D721Med (cell line): Measurements from ENCODE around the gene DPP10.

Experiments used
- DNase-seq: peaks from one replicate; pipeline ENCODE4 v3.0.0; 2011; ENCODE audit warnings: low spot score; ENCODE audit not compliant: insufficient read length
- FAIRE-seq: peaks from 2 replicates; lab custom pipeline; 2011; peaks lifted over from hg19 to GRCh38; lab: Jason Lieb, UNC
- TF ChIP-seq, protein P1 (sequence below): IDR thresholded peaks from 2 replicates; pipeline ENCODE4 v1.5.1; 2012; ENCODE audit warnings: mild to moderate bottlenecking, control low read depth; ENCODE audit not compliant: insufficient read depth; ENCODE audit errors: missing control alignments

DPP10 gene

DNA sequence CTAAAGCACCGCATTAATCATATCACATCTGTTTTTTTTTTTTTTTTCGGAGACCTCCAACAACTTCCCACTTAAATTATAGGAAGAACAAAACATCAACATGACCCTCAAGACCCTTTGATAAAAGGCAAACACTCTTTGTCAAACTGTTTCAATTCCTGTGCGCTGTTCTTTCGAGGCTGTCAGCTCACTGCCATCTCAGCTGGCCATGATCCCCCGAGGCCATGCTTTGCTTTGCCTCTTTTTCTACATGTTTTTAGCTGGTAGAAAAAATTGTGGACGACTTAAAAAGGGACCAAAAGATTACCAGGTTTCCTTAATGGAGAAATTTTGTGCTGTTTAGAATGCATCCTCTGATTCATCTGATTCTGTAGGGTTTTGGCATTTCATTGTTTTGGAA, 138.2 kb downstream of the DPP10 start:
- no peak for FAIRE-seq
- no peak for DNase-seq
- TF ChIP-seq, protein P1, sequence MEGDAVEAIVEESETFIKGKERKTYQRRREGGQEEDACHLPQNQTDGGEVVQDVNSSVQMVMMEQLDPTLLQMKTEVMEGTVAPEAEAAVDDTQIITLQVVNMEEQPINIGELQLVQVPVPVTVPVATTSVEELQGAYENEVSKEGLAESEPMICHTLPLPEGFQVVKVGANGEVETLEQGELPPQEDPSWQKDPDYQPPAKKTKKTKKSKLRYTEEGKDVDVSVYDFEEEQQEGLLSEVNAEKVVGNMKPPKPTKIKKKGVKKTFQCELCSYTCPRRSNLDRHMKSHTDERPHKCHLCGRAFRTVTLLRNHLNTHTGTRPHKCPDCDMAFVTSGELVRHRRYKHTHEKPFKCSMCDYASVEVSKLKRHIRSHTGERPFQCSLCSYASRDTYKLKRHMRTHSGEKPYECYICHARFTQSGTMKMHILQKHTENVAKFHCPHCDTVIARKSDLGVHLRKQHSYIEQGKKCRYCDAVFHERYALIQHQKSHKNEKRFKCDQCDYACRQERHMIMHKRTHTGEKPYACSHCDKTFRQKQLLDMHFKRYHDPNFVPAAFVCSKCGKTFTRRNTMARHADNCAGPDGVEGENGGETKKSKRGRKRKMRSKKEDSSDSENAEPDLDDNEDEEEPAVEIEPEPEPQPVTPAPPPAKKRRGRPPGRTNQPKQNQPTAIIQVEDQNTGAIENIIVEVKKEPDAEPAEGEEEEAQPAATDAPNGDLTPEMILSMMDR, result no peak

DNA sequence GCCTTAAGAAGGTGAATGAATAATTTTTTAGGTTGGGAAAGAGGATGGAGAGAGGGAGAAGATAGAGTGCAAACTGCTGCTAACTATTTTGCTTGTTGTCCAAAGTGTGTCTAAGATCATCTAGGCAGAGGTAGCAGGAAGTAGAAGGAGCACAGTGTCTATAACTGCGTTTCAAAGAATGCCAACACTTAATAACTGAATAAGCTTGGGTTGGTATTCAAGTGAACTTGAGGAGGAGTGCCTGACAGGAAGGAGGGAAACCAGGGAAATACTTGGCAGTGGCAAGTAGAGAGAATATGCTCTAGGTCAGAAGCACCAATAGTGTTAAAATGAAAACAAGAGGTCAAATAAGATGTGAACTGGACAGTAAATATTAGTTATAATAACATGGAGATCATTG, 155.9 kb downstream of the DPP10 start:
- TF ChIP-seq, protein P1, result no peak
- no peak for DNase-seq
- FAIRE-seq, result no peak

DNA sequence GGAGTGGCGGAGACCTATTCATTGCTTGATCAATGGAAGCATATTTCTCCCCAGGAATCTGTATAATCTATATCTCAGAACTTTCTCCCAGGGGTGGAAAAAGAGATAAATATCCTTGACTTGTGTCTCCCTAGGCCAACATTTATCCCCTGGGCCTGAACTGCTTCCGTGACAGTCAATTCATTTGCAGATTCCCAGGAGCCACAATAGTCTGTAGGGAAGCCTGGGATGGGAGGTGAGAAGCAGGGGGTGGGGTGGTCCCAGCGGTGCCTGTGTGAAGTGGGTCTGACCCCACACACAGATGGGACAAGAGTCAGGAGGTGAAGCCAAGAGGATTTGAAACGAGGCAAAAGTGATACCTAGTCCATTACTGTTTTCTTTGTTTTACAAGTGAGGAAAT, 166.8 kb downstream of the DPP10 start:
- FAIRE-seq (no peak), DNase-seq (no peak)
- TF ChIP-seq, protein P1, result no peak

DNA sequence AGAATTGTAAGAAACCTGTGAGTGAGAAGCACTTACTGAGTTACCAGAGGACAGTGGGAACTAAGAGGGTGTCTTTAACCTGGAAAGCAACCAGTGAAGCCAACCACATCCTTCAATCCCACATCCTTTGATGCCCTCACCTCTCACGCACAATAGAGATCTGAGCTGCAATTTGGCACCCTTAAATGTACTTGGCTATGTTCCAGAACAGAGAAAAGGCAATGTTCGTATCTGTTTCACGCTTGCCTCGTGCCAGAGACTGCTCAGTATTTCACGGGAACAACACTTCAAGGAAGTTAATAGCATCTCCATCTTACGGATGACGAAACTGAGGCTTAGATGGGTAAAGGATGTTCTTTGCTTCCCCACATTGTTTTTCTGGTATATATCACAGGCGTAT, 167.4 kb downstream of the DPP10 start:
- FAIRE-seq (no peak), DNase-seq (no peak)

DNA sequence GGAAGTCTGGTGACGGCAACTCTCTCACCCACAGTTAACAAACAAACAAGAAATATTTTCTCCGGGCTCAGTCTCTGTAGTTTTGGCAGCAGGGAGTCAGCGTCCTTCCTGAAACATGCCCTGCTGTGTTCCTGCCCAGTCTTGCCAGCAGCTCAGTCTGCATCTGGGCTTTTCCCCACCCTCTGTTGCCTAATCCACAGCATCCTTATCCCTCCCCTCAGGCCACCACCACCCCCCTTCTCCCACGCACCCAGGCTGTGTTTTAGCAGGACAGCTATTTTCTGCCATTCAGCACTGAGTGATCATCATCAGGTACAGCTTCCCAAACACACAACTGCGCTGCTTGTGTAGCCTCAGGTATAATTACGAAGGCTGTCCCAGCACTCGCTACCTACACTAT, 168.2 kb downstream of the DPP10 start:
- FAIRE-seq (no peak), DNase-seq (no peak)
- TF ChIP-seq, protein P1, result no peak

More for the DNA sequence above, 167.4 kb downstream of the DPP10 start:
- TF ChIP-seq, protein P1, result no peak

DNA sequence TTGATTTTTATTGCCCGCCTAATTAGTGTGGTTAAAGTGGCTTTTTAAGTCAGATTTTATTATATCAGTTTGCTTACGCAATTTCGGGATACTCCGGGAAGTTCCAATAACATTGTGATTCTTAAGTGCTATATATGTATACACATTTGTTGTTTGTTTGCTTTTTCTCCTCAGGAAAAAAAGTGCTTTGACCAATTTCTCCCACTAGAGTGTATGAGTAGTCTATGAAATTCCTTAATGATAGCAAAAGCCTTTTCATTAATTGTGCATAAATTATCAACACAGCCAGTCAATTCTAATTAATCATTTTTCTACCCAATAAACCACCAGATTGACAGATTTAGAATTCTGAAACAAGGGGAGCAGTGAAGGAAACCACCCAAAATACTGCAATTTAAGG, 172.2 kb downstream of the DPP10 start:
- FAIRE-seq (no peak), DNase-seq (no peak)
- TF ChIP-seq, protein P1, result peak; percentile 4

DNA sequence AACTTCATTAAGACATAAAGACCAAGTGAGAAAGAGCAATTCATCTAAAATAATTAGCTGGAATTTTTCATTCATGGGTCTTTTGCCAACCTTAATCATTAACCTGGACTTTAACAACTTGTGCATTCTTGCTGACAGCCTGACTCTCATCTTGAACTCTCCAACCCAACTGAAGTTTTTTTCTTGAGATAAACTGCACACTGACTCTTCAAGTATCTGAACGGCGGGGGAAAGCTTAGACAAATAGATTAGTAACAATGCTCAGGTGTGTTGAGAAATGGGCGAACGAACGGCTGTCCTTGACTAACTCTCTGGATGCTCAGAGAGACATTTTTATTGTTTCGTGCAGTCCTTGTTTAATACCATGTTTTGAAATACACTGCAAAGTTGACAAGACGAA, 186.0 kb downstream of the DPP10 start:
- DNase-seq (no peak), FAIRE-seq (no peak)
- TF ChIP-seq, protein P1, result no peak
